NCI-H1694 treated with DMSO at 0.1 percent for 48 hours (cell line): ENCODE data around the gene CLEC19A.

Experiments
- DNase-seq: peaks from one replicate; lab custom pipeline; 2025; lab: John Stamatoyannopoulos, UW

CLEC19A gene

GRCh38 chr16:19285431-19285830 is at the start of gene CLEC19A:
TSS of gene CLEC19A (plus strand) at chr16:19285731. CDS start at chr16:19285852, 121 bp downstream.
- no peak for DNase-seq

- no peak for DNase-seq
Measured at GRCh38 chr16:19235886-19236285, 49.6 kb upstream of the CLEC19A start.

DNA sequence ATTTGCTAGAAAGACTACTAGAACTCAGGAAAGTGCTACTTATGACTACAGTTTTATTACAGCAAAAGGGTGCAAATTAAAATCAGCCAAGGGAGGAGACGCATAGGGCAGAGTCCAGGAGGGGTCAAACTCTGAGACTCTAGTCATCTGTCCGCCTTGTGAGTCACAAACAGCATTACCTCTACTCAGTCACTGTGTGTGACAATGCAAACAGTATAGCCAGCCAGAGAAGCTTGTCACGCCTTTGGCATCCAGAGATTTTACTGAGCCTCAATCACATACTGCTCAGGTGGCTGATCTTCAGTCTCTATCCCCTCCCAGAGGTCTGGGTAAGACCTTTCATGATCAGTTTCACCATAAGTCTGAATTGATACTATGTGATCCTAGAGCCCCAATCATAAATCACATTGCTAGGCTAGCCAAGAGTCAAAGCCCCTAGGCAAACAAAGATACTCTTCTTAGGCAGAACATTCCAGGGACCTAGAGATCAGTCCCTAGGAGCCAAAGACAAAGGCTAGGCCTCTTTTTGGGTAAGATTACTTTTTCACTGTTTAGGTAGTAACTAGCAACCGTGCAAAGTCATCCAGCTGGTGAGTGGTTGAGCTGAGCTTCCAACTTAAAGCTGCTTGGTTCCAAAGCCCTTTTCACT is 48.8 kb upstream of the CLEC19A start:
- DNase-seq, result no peak

GRCh38 chr16:19238406-19238805 is 47.1 kb upstream of the CLEC19A start:
- no peak for DNase-seq

- DNase-seq, result no peak
Measured at GRCh38 chr16:19239511-19240155, 45.9 kb upstream of the CLEC19A start.

DNA sequence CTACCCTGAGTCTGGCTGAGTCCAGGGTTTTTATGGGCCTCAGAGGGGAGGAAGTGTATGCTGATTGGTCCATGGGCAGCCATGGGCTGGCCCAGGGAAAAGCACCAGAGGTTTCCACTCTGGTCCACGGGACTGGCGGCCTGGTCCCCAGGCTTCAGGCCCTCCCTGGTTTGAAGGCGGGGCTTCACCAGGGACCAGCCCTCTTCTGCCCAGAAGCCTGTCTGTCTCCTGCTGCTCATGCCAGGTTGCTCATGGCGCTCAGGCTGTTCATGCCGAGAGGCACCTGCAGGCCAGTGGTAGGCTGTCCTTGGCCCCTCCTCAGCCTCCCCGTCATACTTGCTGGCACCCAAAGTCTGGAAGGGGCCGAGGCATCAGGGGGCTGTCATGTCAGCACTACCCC is 45.0 kb upstream of the CLEC19A start:
- no peak for DNase-seq

- no peak for DNase-seq
Measured at GRCh38 chr16:19241512-19241911, 44.0 kb upstream of the CLEC19A start.

DNA sequence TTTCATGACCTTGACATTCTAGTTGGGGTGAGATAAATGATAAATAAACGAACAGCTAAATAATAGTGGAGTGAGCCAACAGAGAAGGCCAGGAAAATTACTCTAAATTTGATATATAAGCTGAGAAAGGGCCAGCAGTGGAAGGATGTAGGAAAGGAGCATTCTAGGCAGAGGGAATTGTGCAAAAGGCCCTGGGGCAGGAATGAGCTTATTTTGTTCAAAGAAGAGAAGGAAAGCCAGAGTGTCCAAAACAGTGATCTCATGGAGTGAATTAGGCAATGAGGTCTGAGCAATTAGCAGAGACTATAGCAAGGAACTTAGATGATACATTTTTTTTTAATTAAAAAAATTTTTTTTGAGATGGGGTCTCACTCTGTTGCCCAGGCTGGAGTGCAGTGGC is 43.3 kb upstream of the CLEC19A start:
- DNase-seq, result no peak

DNA sequence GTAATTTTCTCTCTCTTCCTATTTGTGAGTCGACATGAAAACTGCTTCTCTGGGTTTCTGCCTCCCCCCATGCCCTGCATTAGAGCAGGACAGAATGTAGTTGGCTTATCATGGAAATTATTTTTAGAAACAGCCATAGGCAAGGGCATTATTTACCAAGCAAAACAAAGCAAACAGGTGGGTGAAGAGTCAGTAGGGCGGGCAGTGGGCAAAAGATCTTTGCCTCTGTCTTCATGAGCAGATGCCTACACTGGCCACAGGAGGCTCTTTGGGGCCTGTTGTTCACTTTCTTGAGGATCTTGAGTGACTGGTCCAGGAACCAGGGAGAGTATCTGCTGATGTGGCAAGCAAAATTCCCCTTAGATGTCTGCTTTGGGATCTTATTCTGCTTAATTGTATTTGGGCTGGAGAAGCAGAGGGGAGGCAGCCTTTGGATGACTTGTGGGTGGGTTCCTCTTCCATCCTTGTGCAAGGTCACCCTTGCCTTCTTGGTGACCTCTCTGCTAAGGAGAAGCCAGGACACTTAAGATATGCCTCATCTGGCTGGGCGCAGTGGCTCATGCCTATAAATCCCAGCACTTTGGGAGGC is 42.5 kb upstream of the CLEC19A start:
- DNase-seq, result no peak

- no peak for DNase-seq
Measured at GRCh38 chr16:19245326-19245925, 40.1 kb upstream of the CLEC19A start.

DNA sequence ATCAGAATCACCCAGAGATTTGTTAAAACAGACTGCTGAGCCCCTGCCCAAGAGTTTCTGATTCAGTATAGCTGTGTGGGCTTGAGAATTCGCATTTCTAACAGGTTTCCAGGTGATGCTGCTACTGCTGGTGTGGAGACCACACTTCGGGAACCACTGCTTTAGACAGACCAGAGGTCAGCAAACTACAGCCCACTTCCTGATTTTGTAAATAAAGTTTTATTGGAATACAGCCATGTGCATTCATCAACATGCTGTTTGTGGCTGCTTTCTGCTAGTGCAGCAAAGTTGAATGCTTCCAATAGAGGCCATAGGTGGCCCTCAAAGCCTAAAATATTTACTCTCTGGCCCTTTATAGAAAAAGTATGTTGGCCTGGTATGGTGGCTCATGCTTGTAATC is 32.6 kb upstream of the CLEC19A start:
- DNase-seq, result no peak

GRCh38 chr16:19254611-19255010 is 30.9 kb upstream of the CLEC19A start:
- DNase-seq, result no peak

DNA sequence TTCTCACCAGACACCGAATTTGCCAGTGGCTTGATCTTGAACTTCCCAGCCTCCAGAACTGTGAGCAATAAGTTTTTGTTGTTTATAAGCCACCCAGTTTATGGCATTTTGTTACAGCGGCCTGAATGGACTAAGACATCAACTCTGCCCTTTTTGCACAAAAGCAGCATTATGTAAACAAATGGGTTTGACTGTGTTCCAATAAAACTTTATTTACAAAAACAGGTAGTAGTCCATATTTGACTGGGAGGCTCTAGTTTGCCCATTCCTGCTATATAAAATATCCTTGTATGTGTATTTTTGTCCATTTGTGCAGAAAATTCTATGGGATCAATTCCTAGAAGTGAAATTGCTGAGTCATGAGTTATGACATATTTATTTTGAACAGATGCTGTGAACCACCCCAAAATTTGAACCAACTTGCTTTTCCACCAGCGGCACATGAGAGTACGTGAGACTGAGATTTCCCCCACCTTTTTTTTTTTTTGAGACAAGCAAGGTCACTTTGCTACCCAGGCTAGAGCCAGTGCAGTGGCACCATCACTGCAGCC is 21.3 kb upstream of the CLEC19A start:
- DNase-seq, result no peak

- no peak for DNase-seq
Measured at GRCh38 chr16:19265380-19265930, 20.1 kb upstream of the CLEC19A start.

GRCh38 chr16:19266774-19267173 is 18.8 kb upstream of the CLEC19A start:
- no peak for DNase-seq

- DNase-seq, result no peak
Measured at GRCh38 chr16:19269098-19269497, 16.4 kb upstream of the CLEC19A start.

DNA sequence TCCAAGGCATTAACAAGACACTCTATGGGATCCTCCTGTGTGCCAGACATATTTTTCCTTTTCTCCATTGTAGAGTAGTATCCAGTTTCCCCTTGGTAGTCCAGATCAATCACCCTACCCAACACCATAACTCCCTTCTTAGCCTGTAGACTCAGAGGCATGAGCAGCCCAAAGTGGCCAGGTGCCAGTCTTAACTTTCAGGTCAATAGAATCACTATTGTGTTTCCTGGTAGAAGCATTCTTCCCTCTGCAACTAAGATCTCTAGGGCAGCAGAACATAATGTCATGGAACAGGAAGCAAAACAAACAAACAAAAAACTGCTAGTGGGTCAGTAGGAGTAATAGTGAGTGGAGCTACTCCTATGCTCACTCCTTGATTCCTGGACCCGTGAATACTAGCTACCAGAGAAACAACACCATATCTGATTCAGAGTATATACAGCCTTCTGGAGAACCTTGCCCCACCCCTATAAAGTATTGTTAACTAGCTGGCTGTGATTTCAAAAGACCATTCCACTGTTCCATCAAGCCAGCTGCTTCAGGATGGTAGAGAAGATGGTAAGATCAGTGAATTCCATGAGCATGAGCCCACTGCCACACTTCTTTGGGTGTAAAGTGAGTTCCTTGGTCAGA is 11.2 kb upstream of the CLEC19A start:
- no peak for DNase-seq

GRCh38 chr16:19278403-19278802 is 7.1 kb upstream of the CLEC19A start:
- no peak for DNase-seq

DNA sequence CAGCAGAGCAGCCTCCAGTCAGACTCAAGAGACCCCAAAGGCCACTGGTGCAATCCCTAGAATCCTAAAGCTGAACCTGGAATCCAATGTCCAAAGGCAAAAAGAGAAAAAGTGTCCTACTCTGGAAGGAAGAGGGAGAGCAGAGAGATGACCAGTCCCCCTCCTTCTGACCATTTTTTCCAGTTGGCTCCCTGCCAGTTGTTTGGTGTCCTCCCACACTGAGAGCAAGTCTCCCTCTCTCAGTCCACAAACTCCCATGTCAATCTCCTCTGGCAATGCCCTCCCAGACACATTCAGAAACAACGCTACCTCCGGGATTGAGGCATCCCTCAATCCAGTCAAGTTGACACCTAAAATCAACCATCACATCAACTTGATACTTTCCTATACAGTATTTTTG is 4.3 kb upstream of the CLEC19A start:
- DNase-seq, result no peak

DNA sequence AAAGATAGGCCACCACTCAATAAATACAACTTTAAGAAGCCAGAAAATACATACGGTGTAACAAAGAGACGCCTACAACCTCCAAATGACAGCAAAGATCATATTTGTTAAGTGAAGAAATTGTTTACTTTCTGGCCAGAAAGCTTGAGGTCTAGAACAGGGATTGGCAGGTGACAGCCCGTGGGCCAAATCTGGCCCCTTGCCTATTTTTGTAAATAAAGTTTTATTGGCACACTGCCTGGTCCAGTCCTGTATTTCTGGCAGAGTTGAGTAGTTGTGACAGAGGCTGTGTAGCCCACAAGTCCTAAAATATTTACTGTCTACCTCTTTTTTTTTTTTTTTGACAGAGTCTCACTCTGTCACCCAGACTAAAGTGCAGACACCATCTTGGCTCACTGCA is 3.4 kb upstream of the CLEC19A start:
- DNase-seq, result no peak

- DNase-seq, result no peak
Measured at GRCh38 chr16:19283637-19284036, 1.9 kb upstream of the CLEC19A start.

- peak; percentile 60 for DNase-seq
Measured at GRCh38 chr16:19284207-19284606, 1.3 kb upstream of the CLEC19A start.
